Measurements from ENCODE around the gene NUP42.
"Not testable (repeated sequence)": the region's sequence is repeated elsewhere in the genome, so short reads cannot be mapped to it uniquely, and the experiment has no call there.

The NUP42 gene, protein sequence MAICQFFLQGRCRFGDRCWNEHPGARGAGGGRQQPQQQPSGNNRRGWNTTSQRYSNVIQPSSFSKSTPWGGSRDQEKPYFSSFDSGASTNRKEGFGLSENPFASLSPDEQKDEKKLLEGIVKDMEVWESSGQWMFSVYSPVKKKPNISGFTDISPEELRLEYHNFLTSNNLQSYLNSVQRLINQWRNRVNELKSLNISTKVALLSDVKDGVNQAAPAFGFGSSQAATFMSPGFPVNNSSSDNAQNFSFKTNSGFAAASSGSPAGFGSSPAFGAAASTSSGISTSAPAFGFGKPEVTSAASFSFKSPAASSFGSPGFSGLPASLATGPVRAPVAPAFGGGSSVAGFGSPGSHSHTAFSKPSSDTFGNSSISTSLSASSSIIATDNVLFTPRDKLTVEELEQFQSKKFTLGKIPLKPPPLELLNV

DNA sequence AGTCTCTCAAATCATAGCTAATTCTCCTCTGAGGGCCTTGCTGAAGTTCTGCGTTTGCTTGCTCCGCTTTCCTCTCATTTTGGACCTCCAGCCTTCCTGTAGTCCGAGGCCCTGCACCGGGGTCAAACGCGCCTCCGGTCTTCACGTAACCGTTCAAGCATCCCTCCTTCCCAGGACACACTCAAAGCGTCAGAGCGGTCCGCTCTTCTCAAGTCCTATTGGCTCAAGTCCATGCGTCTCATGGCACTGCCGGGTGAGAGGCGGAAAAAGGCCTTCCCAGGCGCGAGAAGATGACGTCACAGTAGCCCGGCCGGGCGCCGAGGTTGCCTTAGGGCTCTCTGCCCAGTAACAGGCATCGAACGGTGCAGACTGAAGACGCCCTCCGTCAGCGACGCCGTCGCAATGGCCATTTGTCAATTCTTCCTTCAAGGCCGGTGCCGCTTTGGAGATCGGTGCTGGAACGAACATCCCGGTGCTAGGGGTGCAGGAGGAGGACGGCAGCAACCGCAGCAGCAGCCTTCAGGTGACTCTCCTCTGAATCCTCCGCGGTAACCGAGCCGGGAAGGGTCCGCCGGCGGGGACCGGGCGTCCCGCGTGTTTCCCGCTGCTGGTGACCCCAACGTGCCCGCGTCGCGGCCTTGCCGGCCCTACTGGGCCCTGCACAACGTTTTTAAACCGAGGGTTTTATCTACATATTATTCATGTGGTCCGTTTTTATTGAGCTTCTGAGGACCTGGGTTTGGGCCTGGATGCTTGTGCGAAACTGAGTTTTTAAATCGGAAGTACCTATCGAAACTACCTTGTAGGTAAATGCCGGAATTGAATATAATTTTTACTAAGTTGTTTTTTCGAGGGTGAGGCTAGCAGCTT lies at the start of gene NUP42:
TSS of gene NUP42 (plus strand) at position 365 of the 870 bp plus-strand sequence. CDS start at position 403, 38 bp downstream.
- DNase-seq (ENCODE audit: low read depth in 3 of 3, low spot score in 1 of 3): peak; percentile 84 to 88 (median 85)

DNA sequence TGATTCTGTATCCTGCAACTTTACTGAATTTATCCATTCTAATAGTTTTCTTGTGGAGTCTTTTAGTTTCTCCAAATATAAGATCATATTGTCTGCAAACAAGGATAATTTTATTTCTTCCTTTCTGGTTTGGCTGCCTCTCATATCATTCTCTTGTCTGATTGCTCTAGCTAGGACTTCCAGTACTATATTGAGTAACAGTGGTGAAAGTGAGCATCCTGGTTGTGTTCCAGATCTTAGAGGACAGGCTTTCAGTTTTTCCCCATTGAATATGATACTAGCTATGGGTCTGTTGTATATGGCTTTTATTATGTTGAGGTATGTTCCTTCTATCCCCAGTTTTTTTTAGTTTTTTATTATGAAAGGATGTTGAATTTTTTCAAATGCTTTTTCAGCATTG lies 48.1 kb upstream of the NUP42 start:
- no peak for DNase-seq (ENCODE audit: low read depth in 3 of 3, low spot score in 1 of 3)

DNA sequence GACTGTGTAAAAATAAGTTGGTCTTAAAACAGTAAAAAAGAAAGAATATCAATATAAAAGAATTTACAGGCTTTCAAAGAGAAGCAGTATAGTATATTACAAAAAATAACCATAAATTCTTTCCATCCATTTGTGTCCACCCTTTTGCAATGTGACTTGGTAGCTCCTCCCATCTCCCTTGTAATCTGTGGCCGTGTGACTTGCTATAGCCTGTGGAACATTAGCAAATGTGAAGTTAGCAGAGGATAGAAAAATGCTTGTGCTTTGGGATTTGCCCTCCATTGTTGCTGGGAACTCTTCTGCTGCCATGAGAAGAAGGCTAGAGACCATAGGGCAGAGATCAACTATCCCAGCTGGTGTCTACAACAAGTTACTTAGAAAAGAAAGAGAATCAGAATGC lies 46.1 kb upstream of the NUP42 start:
- DNase-seq (ENCODE audit: low read depth in 3 of 3, low spot score in 1 of 3): no peak

DNA sequence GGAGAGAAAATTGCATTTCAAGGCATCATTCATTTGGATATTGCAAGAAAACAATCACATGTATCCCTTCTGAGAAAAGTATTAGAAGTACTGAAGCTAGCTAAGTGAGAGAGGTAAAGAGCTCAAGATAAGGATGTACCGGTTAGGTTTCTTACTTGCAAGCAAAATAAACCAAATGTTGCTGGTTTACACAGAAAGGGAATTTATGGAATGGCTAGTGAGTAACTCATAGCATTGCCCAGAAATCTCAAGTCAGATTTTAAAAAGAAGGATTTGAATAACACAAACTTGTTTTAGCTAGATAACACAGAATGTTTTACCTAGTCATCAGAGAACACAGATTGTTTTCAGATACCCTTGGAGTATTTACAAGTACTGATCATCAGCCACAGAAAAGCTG lies 45.6 kb upstream of the NUP42 start:
- no peak for DNase-seq (ENCODE audit: low read depth in 3 of 3, low spot score in 1 of 3)

DNA sequence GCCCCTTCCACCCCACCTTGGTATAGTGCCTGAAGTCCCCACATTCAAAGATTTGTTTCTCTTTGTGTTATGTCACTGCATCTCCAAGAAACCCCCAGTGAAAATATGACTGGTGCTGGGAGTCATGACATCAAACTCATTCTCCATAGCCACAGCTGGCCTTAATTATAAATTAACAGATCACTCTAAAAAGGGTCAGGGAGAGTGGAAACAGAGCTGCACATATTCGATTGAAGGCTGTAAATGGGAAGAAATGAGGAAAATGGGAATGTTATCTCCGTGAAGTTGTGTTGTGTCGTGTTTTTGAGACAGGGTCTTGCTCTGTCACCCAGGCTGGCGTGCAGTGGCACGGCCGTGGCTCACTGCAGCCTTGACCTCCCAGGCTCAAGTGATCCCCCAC lies 24.2 kb upstream of the NUP42 start:
- no peak for DNase-seq (ENCODE audit: low read depth in 3 of 3, low spot score in 1 of 3)

DNA sequence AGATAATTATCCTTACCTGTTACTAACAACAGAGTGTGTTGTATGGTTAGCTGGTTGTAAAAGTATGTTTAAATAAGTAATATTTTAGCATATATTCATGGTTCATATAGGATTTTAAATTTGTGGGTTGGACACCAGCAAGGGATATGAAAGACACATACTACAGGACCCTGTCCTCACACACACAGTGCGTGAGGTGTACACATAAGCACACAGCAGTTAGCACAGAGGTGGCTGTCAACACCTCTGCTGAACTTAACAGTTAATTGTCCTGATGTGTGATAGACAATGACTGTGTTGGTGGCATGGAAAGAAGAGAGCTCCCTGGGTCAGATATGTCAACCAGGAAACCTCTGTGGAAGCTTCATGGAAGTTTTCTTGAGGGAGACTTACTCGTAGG lies 23.3 kb upstream of the NUP42 start:
- DNase-seq (ENCODE audit: low read depth in 3 of 3, low spot score in 1 of 3): no peak

DNA sequence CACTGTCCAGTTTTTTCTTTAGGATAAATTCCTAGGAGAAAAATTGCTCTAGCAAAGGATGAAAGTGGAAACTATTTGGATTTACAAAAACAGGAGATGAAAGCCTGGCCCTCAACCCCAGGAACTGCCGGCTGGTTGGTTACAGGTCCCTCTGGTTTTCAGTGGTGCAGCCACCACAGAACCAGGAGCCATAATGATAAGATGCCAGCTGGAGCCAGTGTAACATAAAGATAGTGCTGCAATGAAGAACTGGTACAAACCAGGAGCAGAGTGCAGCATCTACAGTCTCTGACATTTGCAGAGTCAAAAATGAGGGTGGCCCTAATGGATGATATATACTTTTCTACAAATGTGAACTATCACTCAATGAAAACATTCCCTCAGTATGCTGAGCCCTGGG lies 20.4 kb upstream of the NUP42 start:
- no peak for DNase-seq (ENCODE audit: low read depth in 3 of 3, low spot score in 1 of 3)

DNA sequence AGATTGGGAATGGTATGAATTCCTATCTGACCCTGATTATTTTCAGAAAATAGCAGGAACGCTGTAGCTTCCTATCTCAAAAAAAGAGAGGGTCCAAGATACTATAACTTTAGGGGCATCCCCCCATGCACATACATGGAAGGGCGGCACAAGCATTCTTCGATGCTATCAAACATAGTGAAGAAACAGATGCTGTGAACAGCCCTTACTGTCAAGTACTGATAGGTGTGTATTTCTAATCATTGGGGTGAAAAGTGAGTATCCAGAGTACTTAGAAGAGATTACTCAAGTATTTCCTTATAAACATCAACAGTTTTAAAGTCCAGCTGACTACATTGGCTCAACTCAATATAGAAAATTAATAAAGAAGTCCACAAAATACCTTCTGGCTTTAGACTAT lies 17.0 kb upstream of the NUP42 start:
- no peak for DNase-seq (ENCODE audit: low read depth in 3 of 3, low spot score in 1 of 3)

DNA sequence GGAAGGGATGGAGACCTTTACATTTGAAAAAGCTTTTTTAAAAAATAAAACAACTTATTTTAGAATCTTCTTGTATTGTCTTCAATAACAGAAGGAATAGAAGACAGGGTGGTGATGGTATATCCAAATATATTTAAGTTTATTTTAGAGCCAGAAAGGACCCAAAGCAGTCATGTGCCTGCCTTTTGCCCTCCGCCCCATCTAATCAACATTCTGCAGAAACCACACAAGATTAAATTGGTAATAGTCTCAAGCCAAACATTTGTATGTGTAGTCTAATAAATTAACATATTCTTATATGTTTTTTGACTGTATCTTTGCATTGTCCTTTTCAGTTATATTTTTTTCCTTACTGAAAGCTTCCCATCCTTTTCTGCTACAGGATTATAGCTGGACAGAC lies 16.5 kb upstream of the NUP42 start:
- DNase-seq (ENCODE audit: low read depth in 3 of 3, low spot score in 1 of 3): no peak

DNA sequence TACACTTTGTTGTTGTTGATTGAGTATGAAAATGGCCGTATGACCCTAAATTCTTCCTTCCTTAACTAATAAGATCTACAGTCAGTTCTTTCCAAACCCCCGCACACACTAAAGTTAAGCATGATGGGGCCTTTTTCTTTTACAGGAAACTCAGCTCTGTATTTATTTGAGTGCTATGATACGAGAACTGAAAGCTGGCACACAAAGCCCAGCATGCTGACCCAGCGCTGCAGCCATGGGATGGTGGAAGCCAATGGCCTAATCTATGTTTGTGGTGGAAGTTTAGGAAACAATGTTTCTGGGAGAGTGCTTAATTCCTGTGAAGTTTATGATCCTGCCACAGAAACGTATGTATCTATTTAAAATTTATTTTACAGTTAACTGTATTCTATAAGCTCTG lies 14.2 kb upstream of the NUP42 start:
- DNase-seq (ENCODE audit: low read depth in 3 of 3, low spot score in 1 of 3): no peak

DNA sequence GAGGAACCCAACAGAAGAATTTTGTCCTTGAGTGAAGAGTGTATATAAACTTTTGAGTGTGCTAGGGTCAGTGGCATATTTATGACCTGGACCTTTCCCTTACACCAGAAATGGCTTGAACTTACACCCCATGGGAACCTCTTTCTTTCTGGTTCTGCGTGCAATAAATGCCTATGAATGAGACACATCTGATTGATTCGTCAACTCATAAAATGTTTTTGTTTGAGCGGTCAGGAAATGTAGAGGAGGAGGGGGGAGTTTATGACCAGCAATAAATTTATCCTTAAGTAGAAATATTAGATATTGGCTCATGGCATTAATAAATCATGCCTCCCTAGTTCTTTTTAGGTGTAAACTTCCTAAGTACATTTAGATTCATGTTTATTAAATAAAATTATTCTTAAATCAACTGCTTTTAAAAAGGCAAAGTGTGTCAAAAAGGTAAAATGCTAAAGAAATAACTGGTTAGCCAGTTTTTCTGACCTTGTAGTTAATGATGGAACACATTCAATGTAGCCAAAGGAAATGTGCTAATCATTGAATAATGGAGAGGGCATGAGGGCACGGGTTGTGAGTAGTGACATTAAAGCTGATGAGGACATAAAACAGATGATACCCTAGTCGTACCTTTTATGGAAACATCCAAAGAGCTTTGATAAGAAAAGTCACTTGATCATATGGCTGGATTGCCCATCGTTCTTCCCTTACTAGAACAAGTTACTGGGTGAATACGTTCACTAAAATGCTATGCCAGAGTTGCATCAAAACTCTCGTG lies 13.6 kb upstream of the NUP42 start:
- DNase-seq (ENCODE audit: low read depth in 3 of 3, low spot score in 1 of 3): no peak

DNA sequence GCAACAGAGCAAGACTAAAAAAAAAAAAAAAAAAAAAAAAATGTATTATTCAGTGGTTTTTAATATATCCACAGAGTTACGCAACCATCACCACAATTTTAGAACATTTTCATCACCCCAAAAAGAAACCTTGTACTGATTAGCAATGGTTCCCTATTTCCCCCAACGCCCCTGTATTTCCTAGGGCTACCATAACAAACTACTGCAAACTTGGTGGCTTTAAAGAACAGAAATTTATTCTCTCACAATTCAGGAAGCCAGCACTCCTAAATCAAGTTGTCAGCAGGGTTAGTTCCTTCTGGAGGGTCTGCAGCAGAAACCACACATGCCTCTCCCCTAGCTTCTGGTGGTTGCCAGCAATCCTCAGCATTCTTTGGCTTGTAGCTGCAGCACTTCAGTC lies 5.9 kb upstream of the NUP42 start:
- no peak for DNase-seq (ENCODE audit: low read depth in 3 of 3, low spot score in 1 of 3)

DNA sequence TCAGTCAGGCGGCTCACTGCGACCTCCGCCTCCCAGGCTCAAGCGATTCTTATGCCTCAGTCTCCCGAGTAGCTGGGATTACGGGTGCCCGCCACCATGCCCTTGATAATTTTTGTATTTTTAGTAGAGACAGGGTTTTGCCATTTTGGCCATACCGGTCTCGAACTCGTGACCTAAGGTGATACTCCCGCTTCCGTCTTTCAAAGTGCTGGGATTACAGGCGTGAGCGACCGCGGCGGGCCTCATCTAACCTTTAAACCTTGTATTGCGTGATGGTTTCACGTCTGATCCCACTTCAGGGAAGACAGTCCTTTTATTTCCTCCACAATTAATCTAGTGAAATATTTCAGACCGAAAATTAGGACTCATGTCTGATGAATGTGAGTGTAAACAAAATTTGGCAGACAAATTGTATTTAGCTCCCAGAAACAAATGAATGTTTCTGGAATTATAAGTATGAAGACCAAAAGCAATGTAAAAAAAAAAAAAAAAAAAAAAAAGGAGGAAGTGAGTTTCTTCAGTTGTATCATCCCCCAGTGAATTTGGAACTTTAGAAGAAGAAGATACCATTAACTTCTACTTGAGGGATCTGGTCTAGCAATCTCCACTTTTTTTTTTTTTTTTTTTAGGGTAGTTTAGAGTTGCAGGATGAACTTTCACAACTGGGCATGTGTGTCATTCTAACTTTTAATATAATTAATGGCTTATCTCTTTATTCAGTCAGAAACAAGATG lies 1.6 kb downstream of the NUP42 start:
- no peak for DNase-seq (ENCODE audit: low read depth in 3 of 3, low spot score in 1 of 3)

DNA sequence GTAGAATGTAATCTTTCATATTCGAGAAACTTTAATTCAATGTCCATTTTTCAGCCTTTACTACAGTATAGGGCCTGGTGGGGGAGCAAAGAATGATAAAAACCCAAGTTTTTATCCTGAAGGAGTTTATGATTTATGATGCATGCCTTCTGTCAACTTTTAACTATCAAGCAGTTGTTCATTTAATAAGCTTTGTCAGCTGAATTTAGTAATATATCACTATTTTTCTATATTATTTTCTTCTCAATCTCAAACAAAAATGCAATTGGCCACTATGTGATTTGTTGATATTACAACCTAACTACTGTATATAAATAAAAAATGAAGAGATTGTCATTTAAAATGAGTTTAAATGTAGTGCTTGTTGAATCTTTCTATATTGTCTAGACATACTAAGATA lies 2.4 kb downstream of the NUP42 start:
- DNase-seq (ENCODE audit: low read depth in 3 of 3, low spot score in 1 of 3): no peak

DNA sequence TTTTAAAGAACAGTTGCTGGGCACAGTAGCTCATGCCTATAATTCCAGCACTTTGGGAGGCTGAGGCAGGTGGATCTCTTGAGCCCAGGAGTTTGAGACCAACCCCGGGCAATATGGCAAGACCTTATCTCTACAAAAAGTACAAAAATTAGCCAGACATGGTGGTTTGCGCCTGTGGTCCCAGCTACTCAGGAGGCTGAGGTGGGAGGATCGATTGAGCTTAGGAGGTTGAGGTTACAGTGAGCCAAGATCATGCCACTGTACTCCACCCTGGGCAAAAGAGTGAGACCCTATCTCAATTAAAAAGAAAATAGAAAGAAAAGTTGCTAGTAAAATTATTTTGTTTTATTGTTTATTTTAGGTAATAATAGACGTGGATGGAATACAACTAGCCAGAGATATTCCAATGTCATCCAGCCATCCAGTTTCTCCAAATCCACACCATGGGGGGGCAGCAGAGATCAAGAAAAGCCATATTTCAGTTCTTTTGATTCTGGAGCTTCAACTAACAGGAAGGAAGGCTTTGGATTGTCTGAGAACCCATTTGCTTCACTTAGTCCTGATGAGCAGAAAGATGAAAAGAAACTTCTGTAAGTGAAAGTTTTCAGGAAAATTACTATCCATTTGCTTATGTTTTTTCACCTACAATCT lies 3.0 kb downstream of the NUP42 start:
- DNase-seq (ENCODE audit: low read depth in 3 of 3, low spot score in 1 of 3): no peak

DNA sequence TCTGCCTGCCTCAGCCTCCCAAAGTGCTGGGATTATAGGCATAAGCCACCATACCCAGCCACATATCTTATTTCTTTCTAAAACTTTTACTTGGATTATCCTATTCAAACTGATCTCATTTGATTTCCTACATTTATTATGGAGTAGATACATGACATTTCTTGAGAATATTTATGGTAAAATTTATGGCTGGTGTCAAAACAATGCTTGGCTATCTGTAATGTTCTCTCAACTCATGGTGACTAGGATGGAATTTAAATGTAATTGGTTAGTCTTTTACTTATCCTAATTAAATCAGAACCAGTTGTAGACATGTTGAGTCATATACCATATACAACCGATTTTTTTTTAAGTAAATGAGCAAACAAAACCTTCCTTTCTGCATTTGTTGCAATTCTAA lies 4.1 kb downstream of the NUP42 start:
- no peak for DNase-seq (ENCODE audit: low read depth in 3 of 3, low spot score in 1 of 3)

DNA sequence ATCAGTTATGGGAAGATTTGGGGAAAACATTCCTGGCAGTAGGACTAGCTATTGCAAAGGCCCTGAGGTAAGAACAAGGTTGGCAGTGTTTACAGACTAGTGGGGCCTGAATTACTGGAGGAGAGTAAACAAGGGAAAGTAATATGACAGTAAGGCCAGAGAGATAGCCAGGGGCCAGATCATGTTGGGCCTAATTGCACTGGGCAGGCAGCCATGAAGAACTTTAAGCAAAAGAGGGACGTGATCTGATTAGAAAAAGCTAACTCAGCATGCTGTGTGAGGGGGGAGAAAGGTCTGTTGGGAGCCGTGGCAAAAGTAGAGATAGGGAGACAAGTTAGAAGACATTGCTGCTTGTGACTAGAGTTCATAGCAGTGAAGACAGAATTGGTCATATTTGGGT lies 9.2 kb downstream of the NUP42 start:
- no peak for DNase-seq (ENCODE audit: low read depth in 3 of 3, low spot score in 1 of 3)

DNA sequence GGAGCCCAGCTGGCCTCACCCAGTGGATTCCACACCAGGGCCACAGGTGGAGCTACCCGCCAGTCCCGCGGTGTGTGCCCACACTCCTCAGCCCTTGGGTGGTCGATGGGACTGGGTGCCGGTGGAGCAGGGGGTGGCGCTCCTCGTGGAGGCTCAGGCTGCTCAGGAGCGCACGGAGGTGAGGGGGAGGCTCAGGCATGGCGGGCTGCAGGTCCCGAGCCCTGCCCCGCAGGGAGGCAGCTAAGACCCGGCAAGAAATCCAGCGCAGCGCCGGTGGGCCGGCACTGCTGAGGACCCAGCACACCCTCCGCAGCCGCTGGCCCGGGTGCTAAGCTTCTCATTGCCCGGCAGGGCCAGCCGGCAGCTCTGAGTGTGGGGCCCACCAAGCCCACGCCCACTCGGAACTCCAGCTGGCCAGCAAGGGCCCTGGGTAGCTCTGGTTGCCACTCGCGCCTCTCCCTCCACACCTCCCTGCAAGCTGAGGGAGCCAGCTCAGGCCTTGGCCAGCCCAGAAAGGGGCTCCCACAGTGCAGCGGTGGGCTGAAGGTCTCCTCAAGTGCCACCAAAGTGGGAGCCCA lies 11.9 kb downstream of the NUP42 start:
- not testable (repeated sequence) for DNase-seq (ENCODE audit: low read depth in 3 of 3, low spot score in 1 of 3)

DNA sequence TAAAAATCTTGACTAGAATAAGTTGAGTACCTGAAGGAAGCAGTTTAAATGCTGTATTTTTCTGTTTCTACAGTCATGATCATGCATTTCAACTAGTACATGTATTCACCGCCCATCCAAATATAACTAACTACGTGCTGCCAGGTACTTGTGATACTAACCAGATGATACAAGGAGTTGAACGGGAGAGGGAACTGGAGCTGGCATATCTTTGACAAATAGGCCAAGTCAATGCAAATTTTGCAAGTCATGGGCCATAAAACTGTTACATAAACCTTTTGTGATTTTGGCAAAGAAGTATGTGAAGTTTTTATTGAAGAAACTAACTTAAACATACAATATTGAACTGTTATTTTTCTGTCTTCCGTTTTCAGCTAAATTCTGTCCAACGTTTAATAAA lies 14.5 kb downstream of the NUP42 start:
- no peak for DNase-seq (ENCODE audit: low read depth in 3 of 3, low spot score in 1 of 3)

DNA sequence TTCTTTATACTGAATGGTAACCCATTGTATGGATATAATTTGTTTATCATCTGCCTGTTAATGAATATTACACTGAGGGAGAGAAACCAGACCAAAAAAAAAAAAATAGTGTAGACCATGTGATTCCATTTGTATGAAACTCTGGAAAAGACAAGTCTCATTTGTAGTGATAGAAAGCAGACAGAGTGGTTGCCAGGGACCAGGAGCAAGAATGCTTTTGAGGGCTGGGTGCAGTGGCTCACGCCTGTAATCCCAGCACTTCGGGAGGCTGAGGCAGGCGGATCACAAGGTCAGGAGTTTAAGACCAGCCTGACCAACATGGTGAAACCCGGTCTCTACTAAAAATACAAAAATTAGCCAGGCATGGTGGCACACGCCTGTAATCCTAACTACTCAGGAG lies 15.9 kb downstream of the NUP42 start:
- not testable (repeated sequence) for DNase-seq (ENCODE audit: low read depth in 3 of 3, low spot score in 1 of 3)

Measured in stimulated activated CD4-positive, alpha-beta T cell treated with anti-CD3 and anti-CD28 coated beads, TNF-alpha, amount 100 ng/mL, for 1 hour (primary cell).